DOHH2 (cell line): ENCODE results near the gene RIPK3.

Experiments used
- H3F3A ChIP-seq: fragments of 200-600 bp; sonication (generic), shearing (Covaris generic); 2 replicates; pipeline ENCODE4 v1.6.0; 2016; ENCODE audit warnings: antibody characterized with exemption, mild to moderate bottlenecking; ENCODE audit not compliant: control insufficient read depth, insufficient read depth
- H3K27ac ChIP-seq: fragments of 200-600 bp; sonication (generic); 2 replicates; pipeline ENCODE4 v1.5.1; 2014; ENCODE audit warnings: low read depth, mild to moderate bottlenecking, low read length, moderate library complexity
- H3K27me3 ChIP-seq: fragments of 200-600 bp; sonication (generic); 2 replicates; pipeline ENCODE4 v1.6.1; 2014; ENCODE audit warnings: mild to moderate bottlenecking, low read length, mixed read lengths; ENCODE audit not compliant: control insufficient read depth
- H3K36me3 ChIP-seq: fragments of 200-600 bp; sonication (generic); 2 replicates; pipeline ENCODE4 v1.6.1; 2014; ENCODE audit warnings: mild to moderate bottlenecking, low read length, moderate library complexity, mixed read lengths; ENCODE audit not compliant: control insufficient read depth
- H3K4me1 ChIP-seq: fragments of 200-600 bp; sonication (generic); 2 replicates; pipeline ENCODE4 v1.6.1; 2014; ENCODE audit warnings: mild to moderate bottlenecking, low read length, mixed read lengths; ENCODE audit not compliant: control insufficient read depth
- H3K4me2 ChIP-seq: fragments of 200-600 bp; sonication (generic); 2 replicates; pipeline ENCODE4 v1.6.0; 2014; ENCODE audit warnings: mild to moderate bottlenecking, low read length, moderate library complexity
- H3K4me3 ChIP-seq: fragments of 200-600 bp; sonication (generic); 2 replicates; pipeline ENCODE4 v1.5.1; 2014; ENCODE audit warnings: mild to moderate bottlenecking, low read length, mixed read lengths
- H3K79me2 ChIP-seq: fragments of 200-600 bp; sonication (generic); 2 replicates; pipeline ENCODE4 v1.6.1; 2014; ENCODE audit warnings: mild to moderate bottlenecking, low read length, mixed read lengths; ENCODE audit not compliant: control insufficient read depth
- H3K9me2 ChIP-seq: fragments of 200-600 bp; sonication (generic); replicated peaks from 2 replicates; pipeline ENCODE4 v1.6.1; 2014; ENCODE audit warnings: mild to moderate bottlenecking, low read length, mixed read lengths; ENCODE audit not compliant: control insufficient read depth
- H3K9me3 ChIP-seq: fragments of 200-600 bp; sonication (generic); 2 replicates; pipeline ENCODE4 v1.6.1; 2014; ENCODE audit warnings: antibody characterized with exemption, low read length, mixed read lengths; ENCODE audit not compliant: control insufficient read depth, insufficient read depth
- H4K20me1 ChIP-seq: fragments of 200-600 bp; sonication (generic); 2 replicates; pipeline ENCODE4 v1.6.0; 2014; ENCODE audit warnings: low read depth, mild to moderate bottlenecking, antibody characterized with exemption, low read length, moderate library complexity; ENCODE audit not compliant: control insufficient read depth, insufficient read depth
- EZH2phosphoT487 ChIP-seq: fragments of 200-600 bp; sonication (generic); IDR thresholded peaks from 2 replicates; pipeline ENCODE4 v1.6.1; 2017; ENCODE audit warnings: borderline replicate concordance, mild to moderate bottlenecking, antibody characterized with exemption, low read length, moderate library complexity, mixed read lengths
- TF ChIP-seq, protein P1 (sequence below): fragments of 200-600 bp; sonication (generic); IDR thresholded peaks from one replicate; pipeline ENCODE4 v1.5.1; 2014; ENCODE audit warnings: antibody characterized with exemption, mild to moderate bottlenecking, low read depth, low read length; ENCODE audit not compliant: poor library complexity, severe bottlenecking

The RIPK3 gene

GRCh38 chr14:24381363-24382063, 41.7 kb upstream of the RIPK3 start:
- Histone ChIP-seq H3K79me2 (no peaks in the 10 kb centered on the region), H3K9me2 (no peaks in the 10 kb centered on the region), H3K9me3 (no peaks in the 10 kb centered on the region), H3K4me2 (no peak overlapping the region), H3F3A (no peaks in the 10 kb centered on the region), H3K27me3 (peaks cover 4% of the 10 kb centered on the region; the same call in 1 of the 2 replicates), H3K4me1 (no peaks in the 10 kb centered on the region), H3K36me3 (peaks cover under 1% of the 10 kb centered on the region; the same call in 1 of the 2 replicates), H3K27ac (no peak overlapping the region), H3K4me3 (no peak overlapping the region), H4K20me1 (no peaks in the 10 kb centered on the region)
- TF ChIP-seq EZH2phosphoT487: no peak
- TF ChIP-seq, protein P1, sequence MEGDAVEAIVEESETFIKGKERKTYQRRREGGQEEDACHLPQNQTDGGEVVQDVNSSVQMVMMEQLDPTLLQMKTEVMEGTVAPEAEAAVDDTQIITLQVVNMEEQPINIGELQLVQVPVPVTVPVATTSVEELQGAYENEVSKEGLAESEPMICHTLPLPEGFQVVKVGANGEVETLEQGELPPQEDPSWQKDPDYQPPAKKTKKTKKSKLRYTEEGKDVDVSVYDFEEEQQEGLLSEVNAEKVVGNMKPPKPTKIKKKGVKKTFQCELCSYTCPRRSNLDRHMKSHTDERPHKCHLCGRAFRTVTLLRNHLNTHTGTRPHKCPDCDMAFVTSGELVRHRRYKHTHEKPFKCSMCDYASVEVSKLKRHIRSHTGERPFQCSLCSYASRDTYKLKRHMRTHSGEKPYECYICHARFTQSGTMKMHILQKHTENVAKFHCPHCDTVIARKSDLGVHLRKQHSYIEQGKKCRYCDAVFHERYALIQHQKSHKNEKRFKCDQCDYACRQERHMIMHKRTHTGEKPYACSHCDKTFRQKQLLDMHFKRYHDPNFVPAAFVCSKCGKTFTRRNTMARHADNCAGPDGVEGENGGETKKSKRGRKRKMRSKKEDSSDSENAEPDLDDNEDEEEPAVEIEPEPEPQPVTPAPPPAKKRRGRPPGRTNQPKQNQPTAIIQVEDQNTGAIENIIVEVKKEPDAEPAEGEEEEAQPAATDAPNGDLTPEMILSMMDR: no peak

- no peak overlapping the region for H3K4me2 ChIP-seq
- TF ChIP-seq EZH2phosphoT487: no peak
- TF ChIP-seq, protein P1: no peak
- H3K79me2 ChIP-seq: no peaks in the 10 kb centered on the region
- peaks cover 4% of the 10 kb centered on the region; the same call in 1 of the 2 replicates for H3K27me3 ChIP-seq
- H3F3A ChIP-seq: no peaks in the 10 kb centered on the region
- no peaks in the 10 kb centered on the region for H3K9me2 ChIP-seq
- peaks cover 11% of the 10 kb centered on the region; the same call in 1 of the 2 replicates for H3K36me3 ChIP-seq
- no peak overlapping the region for H3K4me3 ChIP-seq
- no peak overlapping the region for H3K27ac ChIP-seq
- H4K20me1 ChIP-seq: no peaks in the 10 kb centered on the region
- H3K9me3 ChIP-seq: no peaks in the 10 kb centered on the region
- H3K4me1 ChIP-seq: no peaks in the 10 kb centered on the region
These were observed 40.3 kb upstream of the RIPK3 start for GRCh38 chr14:24379907-24380730.

DNA sequence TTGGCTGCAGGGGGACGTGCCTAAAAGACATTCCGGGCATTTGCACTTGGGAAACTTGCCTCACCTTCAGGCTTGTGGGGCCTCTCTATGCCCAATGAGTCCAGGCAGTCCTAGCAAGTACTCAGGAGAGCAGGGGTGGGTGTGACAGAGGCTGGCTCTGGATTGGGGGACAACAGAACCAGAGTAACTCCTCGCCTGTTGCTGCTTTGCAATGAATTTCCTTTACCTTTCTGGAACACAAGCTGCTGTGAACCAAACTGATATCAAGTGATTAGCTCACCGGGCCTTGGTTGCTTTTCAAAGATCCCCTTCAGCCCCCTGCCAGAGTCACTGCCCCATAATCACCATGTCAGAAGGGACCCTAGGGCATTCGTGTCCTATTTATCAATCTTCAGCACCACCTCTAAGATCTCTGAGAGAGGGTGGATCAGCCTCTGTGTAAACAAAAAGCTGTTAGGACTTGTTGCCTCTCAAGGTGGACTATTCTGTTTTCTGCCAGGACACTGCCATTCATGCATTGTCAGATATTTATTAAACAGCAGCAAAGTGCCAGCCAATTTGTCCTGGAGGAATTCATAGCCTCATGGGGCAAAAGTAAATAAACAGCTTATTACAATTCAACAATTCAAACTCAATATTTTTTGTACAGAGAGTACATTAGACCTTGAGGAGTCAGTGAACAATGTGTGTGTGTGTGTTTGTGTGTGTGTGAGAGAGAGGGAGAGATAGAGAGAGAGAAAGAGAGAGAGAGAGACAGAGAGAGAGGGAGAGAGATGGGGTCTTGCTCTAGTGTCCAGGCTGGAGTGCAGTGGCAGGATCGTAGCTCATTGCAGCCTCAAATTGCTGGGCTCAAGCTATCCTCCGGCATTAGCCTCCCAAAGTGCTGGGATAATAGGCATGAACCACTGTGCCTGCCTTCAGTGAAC, 39.5 kb upstream of the RIPK3 start:
- H3K36me3 ChIP-seq: peaks cover 17% of the 10 kb centered on the region
- no peaks in the 10 kb centered on the region for H3K79me2 ChIP-seq
- H4K20me1 ChIP-seq: no peaks in the 10 kb centered on the region
- H3F3A ChIP-seq: no peaks in the 10 kb centered on the region
- no peak overlapping the region for H3K4me2 ChIP-seq
- H3K4me1 ChIP-seq: no peaks in the 10 kb centered on the region
- no peak overlapping the region for H3K4me3 ChIP-seq
- H3K27me3 ChIP-seq: peaks cover 3% of the 10 kb centered on the region; the same call in 1 of the 2 replicates
- no peak overlapping the region for H3K27ac ChIP-seq
- TF ChIP-seq, protein P1: no peak
- TF ChIP-seq EZH2phosphoT487: no peak
- H3K9me3 ChIP-seq: no peaks in the 10 kb centered on the region
- no peaks in the 10 kb centered on the region for H3K9me2 ChIP-seq
